Activated T-cell treated with anti-CD3 and anti-CD28 coated beads, Interleukin-2, amount 50 U/mL, for 1 hour (primary cell): ENCODE measurements around the gene LPCAT1.
"Not testable (repeated sequence)": the region's sequence is repeated elsewhere in the genome, so short reads cannot be mapped to it uniquely, and the experiment has no call there.

Experiments used
- DNase-seq: peaks from one replicate; pipeline ENCODE4 v3.0.0-alpha.2; 2020

The LPCAT1 gene

GRCh38 chr5:1462358-1462757, 61.4 kb downstream of the LPCAT1 start:
- no peak for DNase-seq

DNA sequence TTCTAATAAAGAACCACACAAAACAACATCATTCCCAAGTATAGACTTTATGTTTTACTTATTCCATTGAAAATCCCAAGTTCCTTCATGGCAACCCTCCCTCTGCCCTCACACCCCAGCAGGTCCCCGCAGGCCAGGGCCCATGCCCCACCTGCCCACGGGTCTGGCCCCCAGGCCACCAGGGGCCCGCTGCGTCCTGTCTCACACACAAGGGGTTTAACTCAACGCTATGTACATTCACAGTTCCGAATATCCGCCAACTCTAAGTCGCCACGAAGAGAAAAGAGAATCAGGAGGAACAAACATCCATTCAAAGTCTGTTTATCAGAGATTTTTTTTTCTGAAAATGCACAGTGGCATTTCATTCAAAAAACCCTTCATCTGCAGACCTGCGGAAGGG, 62.4 kb downstream of the LPCAT1 start:
- DNase-seq: no peak

DNA sequence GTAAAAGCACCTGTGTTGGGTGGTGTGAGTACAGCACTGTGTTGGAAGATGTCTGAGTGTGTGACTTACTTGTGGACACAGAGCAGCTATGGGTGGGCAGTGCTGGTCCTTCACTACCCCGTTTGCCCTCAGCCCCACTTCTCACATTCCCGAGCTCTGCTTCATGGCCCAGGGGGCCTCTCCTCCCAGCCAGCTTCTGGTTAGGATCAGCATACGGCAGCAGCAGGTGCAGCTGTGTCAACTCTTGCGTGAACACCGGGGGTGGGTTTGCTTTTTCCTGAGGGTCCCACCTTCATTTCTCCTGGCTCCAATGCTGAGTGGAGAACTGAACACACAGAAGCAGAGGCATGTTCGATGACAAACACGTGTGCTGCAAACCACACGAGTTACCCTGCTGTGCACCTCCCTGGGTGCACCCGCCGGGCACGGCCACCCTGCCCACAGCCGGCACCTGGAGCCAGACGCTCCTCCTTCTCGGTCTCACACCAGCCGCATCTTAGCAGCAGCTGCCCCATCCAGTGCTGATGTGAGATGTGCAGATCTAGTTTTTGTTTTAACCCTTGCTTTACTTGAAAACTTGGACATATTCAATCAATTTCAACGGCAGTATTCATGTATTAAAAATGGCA, 63.6 kb downstream of the LPCAT1 start:
- no peak for DNase-seq

- DNase-seq: not testable (repeated sequence)
These were observed 64.3 kb downstream of the LPCAT1 start for GRCh38 chr5:1459435-1459834.

DNA sequence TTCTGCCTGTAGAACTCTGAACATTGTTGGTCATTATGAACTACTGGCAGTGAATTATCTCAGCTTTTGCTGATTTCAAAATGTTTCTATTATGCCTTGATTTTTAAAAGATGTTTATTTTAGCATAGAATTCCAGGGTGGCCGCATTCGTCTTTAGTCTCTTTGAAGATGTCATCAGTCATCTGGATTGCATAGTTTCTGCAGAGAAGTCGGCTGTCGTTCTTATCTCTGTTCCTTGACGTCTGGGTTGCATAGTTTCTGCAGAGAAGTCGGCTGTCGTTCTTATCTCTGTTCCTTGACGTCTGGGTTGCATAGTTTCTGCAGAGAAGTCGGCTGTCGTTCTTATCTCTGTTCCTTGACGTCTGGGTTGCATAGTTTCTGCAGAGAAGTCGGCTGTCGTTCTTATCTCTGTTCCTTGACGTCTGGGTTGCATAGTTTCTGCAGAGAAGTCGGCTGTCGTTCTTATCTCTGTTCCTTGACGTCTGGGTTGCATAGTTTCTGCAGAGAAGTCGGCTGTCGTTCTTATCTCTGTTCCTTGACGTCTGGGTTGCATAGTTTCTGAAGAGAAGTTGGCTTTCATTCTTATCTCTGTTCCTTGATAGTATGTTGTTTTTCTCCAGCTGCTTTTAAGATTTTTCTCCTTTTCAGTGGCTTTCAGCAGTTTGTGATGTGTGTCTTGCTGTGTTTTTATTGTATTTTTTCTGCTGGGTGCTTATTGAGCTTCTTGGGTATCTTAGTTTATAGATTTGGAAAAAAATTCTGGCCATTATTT, 67.5 kb downstream of the LPCAT1 start:
- DNase-seq: not testable (repeated sequence)

DNA sequence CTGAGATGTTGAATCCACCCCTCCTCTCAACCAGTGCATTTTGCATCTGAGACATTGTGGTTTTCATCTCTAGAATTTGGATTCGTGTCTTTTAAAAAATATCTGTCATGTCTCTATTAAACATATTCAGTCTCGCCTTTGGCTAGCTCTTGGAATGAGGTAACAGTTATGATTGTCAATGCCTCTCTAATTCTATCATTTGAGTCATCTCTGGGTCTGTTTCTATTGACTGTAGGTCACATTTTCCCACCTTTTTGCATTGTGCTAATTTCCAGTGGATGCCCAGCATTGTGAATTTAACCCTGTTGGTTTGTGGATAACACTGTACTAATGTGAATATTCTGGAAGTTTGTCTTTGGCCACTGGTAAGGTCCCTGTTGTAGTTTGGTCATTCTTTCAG, 70.1 kb downstream of the LPCAT1 start:
- DNase-seq: no peak

- no peak for DNase-seq
These were observed 74.6 kb downstream of the LPCAT1 start for GRCh38 chr5:1449081-1449630.

- DNase-seq: no peak
These were observed 75.2 kb downstream of the LPCAT1 start for GRCh38 chr5:1448511-1449011.

DNA sequence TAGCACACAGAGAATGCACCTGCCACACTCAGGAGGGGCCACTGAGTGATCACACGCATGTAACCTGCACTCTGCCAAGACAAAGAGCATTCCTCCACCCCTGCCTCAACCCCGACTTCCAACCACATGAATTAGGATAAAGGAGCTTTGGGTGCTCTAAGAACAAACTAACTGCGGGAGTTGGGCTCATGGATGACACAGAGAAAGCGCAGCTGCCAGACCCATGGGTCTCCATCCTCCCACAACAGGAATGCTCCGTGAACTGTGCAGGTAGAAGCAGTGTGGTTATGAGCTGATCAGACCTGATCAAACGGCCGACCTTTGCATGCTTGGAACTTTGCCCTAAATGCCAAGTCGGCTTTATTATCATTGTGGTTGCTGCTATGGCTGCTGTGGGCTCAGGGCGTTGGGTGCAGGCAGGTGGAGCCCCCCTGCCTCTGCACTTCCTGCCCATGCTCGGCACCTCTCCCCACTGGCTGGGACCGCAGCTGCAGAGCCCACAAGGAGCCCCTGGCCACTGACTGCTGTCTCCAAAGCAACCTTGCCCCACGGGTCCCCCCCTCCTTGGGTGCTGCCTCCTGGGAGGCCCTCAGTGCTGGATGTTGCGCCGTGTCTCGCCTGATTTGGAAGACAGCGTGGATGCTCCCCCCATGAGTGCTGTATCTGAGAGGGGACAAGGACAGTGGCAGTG, 75.9 kb downstream of the LPCAT1 start:
- DNase-seq: peak; percentile 36

DNA sequence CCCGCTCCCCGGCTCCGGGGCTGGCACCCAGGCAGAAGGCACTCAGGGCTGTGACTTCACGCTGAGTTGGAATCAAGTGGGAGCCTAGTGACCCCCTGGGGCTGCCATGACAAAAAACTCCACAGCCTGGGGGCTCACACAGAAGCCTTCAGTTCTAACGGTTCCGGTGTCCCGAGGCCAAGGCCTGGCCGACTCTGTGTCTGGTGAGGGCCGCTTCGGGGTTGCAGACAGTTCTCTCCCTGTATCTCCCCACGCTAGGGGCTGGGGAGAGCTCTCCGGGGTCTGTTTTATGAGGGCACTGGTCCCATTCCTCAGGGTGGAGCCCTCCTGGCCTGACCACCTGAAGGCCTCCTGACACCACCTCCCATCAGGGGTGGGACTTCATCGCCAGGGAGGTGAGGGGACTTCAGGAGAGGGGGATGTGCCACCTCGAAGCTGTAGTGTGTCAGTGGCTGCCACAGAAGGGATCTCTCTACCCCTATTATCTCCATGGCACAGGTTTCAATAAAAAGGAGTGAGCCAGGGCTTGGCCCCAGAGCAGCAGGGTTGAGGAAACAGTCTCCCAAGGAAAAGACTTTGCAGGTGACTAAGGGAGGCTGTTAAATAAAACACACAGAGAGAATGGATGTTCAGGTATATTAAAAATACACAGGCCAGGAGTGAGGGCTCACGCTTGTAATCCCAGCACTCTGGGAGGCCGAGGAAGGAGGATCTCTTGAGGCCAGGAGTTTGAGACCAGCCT, 77.0 kb downstream of the LPCAT1 start:
- DNase-seq: no peak

DNA sequence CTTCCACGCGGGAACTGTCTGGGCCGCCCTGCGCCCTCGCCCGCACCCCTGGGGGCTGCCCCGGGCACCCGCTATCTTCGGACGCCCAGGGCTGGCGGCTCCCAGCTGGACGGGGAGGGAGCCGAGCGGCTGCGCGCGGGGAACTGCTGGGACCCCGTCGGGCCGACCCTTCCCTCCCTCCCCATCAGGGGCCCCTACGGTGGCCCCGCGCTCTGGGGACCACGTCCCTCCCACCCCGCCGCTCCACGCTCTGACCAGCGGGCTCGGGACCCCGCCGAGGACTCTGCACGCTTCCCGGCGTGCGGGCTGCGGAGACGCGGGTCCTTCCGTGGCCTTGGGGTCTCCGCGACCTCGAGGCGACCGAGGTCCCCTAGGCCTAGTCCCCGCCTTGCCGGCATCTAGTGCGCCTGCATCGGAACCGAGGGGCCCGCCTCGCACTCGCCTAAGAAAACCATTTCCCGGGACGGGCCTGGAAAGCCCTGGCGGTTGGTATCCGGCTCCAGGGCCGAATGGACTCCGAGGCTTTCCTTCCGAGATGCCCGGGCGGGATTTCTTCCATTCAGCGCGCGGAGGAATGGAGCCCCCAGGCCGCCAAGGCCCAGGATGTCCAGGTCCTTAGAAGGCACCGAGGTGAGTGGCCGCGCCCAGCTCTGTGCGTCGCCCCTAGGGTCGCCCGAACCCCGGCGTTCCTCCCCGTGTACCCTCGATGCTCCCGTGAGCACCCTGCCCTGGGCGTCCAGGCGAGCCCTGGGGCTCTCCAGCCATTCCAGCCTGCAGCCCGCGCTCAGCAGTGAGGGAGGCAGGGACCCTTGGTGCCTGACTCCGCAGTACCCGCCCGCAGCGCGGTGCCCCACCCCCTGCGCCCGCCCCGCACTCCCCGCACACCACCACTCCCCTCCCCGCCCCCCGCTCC, 77.8 kb downstream of the LPCAT1 start:
- no peak for DNase-seq

GRCh38 chr5:1445313-1445688, 78.5 kb downstream of the LPCAT1 start, which contains the start of gene SLC6A3:
Gene SLC6A3 (minus strand): TSS chr5:1445440. CDS start chr5:1443197, 2,243 bp downstream.
- DNase-seq: peak; percentile 57

DNA sequence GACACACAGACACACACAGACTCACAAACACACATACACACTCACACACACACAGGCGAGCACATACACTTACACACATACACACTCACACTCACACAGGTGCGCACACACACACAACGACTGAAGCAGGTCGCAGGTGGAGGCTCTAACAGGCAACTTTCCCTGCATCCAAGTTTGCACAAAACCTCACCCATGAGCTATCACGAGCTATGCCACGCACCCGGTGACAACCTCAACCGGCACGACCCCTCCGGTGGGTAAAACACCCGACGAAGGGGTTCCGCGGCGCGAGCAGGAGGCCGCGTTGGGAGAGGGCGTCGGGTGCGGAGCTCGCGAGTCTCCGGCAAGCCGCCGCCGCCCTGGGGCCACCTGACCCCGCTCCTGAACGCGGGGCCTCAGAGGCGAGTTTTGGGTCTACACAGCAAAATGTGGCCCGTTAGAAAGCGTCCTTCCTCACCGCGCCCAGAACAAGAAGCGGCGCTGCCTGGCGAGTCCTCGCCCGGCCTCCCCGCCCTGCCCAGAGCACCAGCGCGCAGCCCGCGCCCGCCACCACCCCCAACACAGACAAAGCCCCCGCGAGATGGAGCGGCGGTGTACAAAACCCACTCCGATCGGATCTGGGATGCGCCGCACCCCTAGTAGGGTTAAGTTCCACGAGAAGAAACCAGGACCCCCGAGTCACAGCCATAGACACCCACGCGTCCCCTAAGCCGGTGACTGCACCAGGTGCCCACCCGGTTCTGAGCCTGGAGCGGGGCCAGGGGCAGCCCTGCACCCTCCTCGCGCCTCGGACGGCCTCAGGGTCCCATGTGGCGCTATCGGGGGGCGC, 79.2 kb downstream of the LPCAT1 start:
- DNase-seq: no peak

GRCh38 chr5:1443991-1444360, 79.8 kb downstream of the LPCAT1 start:
- DNase-seq: no peak

DNA sequence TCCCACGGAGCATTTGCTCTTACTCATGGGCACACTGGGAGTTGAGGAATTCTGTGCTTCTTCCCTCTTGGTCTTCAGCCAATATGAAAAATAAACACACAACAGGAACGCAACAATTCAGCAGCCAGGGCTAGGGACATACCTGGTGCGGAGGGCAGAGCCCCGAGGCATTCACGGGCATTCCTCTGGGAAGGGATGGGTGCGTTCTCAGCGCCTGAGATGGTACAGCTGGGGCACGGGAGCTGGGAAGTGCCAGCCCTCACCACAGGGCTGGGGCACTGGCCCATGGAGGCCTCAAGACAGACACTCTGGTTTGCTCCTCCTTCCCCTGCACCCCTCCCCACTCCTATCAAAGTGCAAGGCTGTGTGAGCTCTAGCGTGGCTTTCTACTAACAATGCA, 80.6 kb downstream of the LPCAT1 start:
- no peak for DNase-seq

GRCh38 chr5:1442222-1443145, 81.3 kb downstream of the LPCAT1 start:
- no peak for DNase-seq

DNA sequence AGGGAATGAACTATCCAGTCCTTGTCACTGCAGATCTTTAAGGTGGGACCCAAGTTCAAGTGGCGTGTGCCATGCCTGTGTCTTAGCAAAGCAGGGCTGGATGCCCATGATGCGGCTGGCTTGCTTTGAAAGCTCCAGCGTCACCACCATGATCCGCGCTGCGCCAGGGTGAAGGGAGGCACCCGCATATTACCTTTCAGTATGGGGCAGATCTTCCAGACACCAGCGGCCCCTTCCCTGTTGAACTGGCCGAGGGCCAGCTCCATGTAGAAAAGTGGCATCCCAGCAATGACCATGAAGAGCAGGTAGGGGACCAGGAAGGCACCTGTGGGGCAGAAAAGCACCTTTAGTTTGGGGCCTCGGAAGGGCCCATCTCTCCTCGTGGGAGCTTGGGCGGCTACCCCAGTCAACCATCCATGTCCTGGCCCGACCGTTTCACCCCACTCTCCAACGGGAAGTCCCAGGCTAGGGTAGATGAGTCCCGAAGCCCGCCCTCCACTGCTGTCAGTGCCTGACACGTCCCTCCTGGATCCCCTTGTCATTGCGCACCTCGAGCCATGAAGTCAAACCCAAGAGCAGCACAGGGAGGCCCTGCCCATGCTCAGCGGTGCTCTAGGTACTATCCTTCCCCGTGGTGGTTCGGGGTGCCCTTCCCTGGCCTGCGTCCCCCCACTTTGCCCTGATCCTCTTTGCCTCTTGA, 82.4 kb downstream of the LPCAT1 start:
- DNase-seq: no peak

DNA sequence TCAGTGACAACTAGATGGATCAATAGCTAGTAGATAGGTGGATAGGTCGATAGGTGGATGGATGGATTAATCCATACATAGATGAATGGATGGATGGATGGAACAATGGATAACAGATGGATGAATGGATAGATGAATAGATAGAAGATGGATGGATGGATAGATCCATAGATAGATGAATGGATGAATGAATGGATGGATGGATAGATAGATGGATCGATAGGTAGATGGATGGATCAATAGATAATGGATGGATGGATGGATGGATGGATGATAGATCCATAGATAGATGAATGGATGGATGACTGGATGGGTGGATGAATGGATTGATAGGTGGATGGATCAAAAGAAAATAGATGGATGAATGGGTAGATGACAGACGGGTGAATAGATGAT, 83.7 kb downstream of the LPCAT1 start:
- no peak for DNase-seq
